ENCODE data around the gene MRTFA.

MRTFA gene

GRCh38 chr22:40451210-40451609, 185.3 kb downstream of the MRTFA start:
- no peak for DNase-seq

- no peak for DNase-seq
These were observed 185.9 kb downstream of the MRTFA start for GRCh38 chr22:40450616-40451015.

- DNase-seq = no peak
These were observed 186.9 kb downstream of the MRTFA start for GRCh38 chr22:40449676-40450035.

- no peak for DNase-seq
These were observed 190.3 kb downstream of the MRTFA start for GRCh38 chr22:40446203-40446602.

GRCh38 chr22:40444178-40444831, 192.2 kb downstream of the MRTFA start:
- DNase-seq = no peak

- DNase-seq = no peak
These were observed 192.8 kb downstream of the MRTFA start for GRCh38 chr22:40443732-40444131.

GRCh38 chr22:40441761-40442390, 194.6 kb downstream of the MRTFA start:
- no peak for DNase-seq

- peak; percentile 91 for DNase-seq
These were observed 199.8 kb downstream of the MRTFA start for GRCh38 chr22:40436505-40437431.

GRCh38 chr22:40434745-40435144, 201.8 kb downstream of the MRTFA start:
- no peak for DNase-seq

- DNase-seq = no peak
These were observed 202.4 kb downstream of the MRTFA start for GRCh38 chr22:40434106-40434505.

- no peak for DNase-seq
These were observed 203.0 kb downstream of the MRTFA start for GRCh38 chr22:40433416-40434090.

GRCh38 chr22:40432625-40433024, 203.9 kb downstream of the MRTFA start:
- no peak for DNase-seq

- DNase-seq = no peak
These were observed 204.4 kb downstream of the MRTFA start for GRCh38 chr22:40432157-40432556.

GRCh38 chr22:40430991-40431390, 205.5 kb downstream of the MRTFA start:
- no peak for DNase-seq

- no peak for DNase-seq
These were observed 207.0 kb downstream of the MRTFA start for GRCh38 chr22:40429481-40429880.

GRCh38 chr22:40428796-40429195, 207.7 kb downstream of the MRTFA start:
- DNase-seq = no peak

- no peak for DNase-seq
These were observed 209.8 kb downstream of the MRTFA start for GRCh38 chr22:40426594-40427333.

GRCh38 chr22:40425082-40425481, 211.4 kb downstream of the MRTFA start:
- no peak for DNase-seq

- DNase-seq = no peak
These were observed 212.5 kb downstream of the MRTFA start for GRCh38 chr22:40423882-40424640.

GRCh38 chr22:40423310-40423688, 213.2 kb downstream of the MRTFA start:
- no peak for DNase-seq

GRCh38 chr22:40422558-40423309, 213.8 kb downstream of the MRTFA start:
- no peak for DNase-seq

All from hematopoietic multipotent progenitor cell treated with erythropoietin and hydrocortisone succinate and interleukin-3 and kit ligand, for 6 days (in vitro differentiated cells).